B cell (primary cell): ENCODE results near the gene SPINDOC. TPM values are rescaled to one million over a fixed set of nuclear protein-coding genes. Genes with fewer than 3 reads are reported as not detected.

ENCODE experiments used
- ATAC-seq: fragments of 200-7000 bp; cut with Tn5 transposase; one replicate; pipeline ENCODE4 v1.10.0; 2021; ENCODE audit warnings: low read depth, mild to moderate bottlenecking, moderate number of reproducible peaks, moderate library complexity
- CTCF ChIA-PET: fragments of 350-600 bp; sonication (Branson Sonifier 250); formaldehyde crosslinking; loops from one replicate; lab custom pipeline; 2021; ENCODE audit warnings: antibody characterized with exemption, inconsistent platforms; lab: Charles Lee
- POLR2A ChIA-PET: fragments of 350-600 bp; sonication (Branson Sonifier 250); formaldehyde crosslinking; loops from one replicate; lab custom pipeline; 2021; ENCODE audit warnings: antibody characterized with exemption; lab: Charles Lee
- DNase-seq: peaks from one replicate; pipeline ENCODE4 v3.0.0; 2013
- H2AFZ ChIP-seq: 2 replicates; pipeline ENCODE4 v1.6.1; 2012; ENCODE audit warnings: mild to moderate bottlenecking, low read depth, low read length; ENCODE audit not compliant: insufficient read depth, poor library complexity, severe bottlenecking
- H3K27ac ChIP-seq, 2 donors: 1 replicate in 1 of 2; 2 replicates in 1 of 2; pipeline ENCODE4 v1.5.1; 2012 to 2013; ENCODE audit warnings: low read length in 2 of 2, mild to moderate bottlenecking in 2 of 2, moderate library complexity in 1 of 2
- H3K27me3 ChIP-seq, 4 experiments: fragments of 200-600 bp in 1 of 4; sonication (generic) in 1 of 4; replicated peaks in 1 of 4; 1 replicate in 2 of 4; 2 replicates in 2 of 4; pipeline versions ENCODE4 v1.6.1 to v1.7.0; 2013 to 2016; ENCODE audit warnings: low read length in 3 of 4, mild to moderate bottlenecking in 2 of 4, mixed read lengths in 1 of 4, moderate library complexity in 1 of 4; ENCODE audit not compliant: insufficient read depth in 4 of 4, control insufficient read depth in 3 of 4; ENCODE audit errors: control extremely low read depth in 1 of 4
- H3K36me3 ChIP-seq, 2 experiments: replicated peaks in 1 of 2; 1 replicate in 1 of 2; 2 replicates in 1 of 2; pipeline versions ENCODE4 v1.6.1 to v1.7.1; 2013; ENCODE audit warnings: low read length in 1 of 2; ENCODE audit not compliant: insufficient read depth in 2 of 2, control insufficient read depth in 1 of 2; ENCODE audit errors: control extremely low read depth in 1 of 2, extremely low read depth in 1 of 2
- H3K4me1 ChIP-seq, 2 donors: fragments of 200-600 bp in 1 of 2; sonication (generic) in 1 of 2; 1 replicate in 1 of 2; 2 replicates in 1 of 2; pipeline versions ENCODE4 v1.5.1 to v1.6.1; 2013 to 2017; ENCODE audit warnings: low read length in 2 of 2; ENCODE audit not compliant: control insufficient read depth in 2 of 2, insufficient read depth in 2 of 2
- H3K4me2 ChIP-seq: replicated peaks from 2 replicates; pipeline ENCODE3; 2012; ENCODE audit warnings: mild to moderate bottlenecking, low read depth, low read length; ENCODE audit not compliant: poor library complexity, severe bottlenecking
- H3K4me3 ChIP-seq, 5 experiments: fragments of 200-600 bp in 1 of 5; sonication (generic) in 1 of 5; 1 replicate in 3 of 5; 2 replicates in 2 of 5; pipeline versions ENCODE4 v1.5.1 to v1.7.0; 2011 to 2016; ENCODE audit warnings: low read length in 4 of 5, mild to moderate bottlenecking in 4 of 5, low read depth in 2 of 5, control low read depth in 1 of 5, moderate library complexity in 1 of 5; ENCODE audit not compliant: insufficient read depth in 1 of 5; ENCODE audit errors: control extremely low read depth in 1 of 5, extremely low read depth in 1 of 5
- H3K79me2 ChIP-seq: fragments of 200-600 bp; sonication (generic); one replicate; pipeline ENCODE4 v1.6.0; 2016; ENCODE audit warnings: low read length; ENCODE audit not compliant: control insufficient read depth, insufficient read depth
- H3K9ac ChIP-seq: fragments of 200-600 bp; sonication (generic); 2 replicates; pipeline ENCODE4 v1.6.1; 2017; ENCODE audit warnings: mild to moderate bottlenecking, low read length, moderate library complexity
- H3K9me3 ChIP-seq, 3 donors: one replicate each; pipeline versions ENCODE4 v1.6.1 to v1.7.1; 2013; ENCODE audit warnings: low read length in 2 of 3; ENCODE audit not compliant: control insufficient read depth in 2 of 3, insufficient read depth in 1 of 3; ENCODE audit errors: control extremely low read depth in 1 of 3
- H4K20me1 ChIP-seq: 2 replicates; pipeline ENCODE4 v1.6.0; 2012; ENCODE audit warnings: mild to moderate bottlenecking, low read length; ENCODE audit not compliant: insufficient read depth, control insufficient read depth, poor library complexity, severe bottlenecking
- H3K27ac Mint-ChIP-seq: one replicate; pipeline ENCODE4 v1.8.0; 2021; ENCODE audit warnings: mixed read lengths
- H3K27me3 Mint-ChIP-seq: one replicate; pipeline ENCODE4 v1.8.0; 2021; ENCODE audit warnings: mixed read lengths
- H3K4me1 Mint-ChIP-seq: one replicate; pipeline ENCODE4 v1.8.0; 2021; ENCODE audit warnings: mixed read lengths
- H3K4me3 Mint-ChIP-seq: one replicate; pipeline ENCODE4 v1.8.0; 2021; ENCODE audit warnings: mixed read lengths
- H3K9me3 Mint-ChIP-seq: one replicate; pipeline ENCODE4 v1.8.0; 2022; ENCODE audit warnings: mixed read lengths; ENCODE audit not compliant: insufficient read depth
- EZH2 ChIP-seq: IDR thresholded peaks from 2 replicates; pipeline ENCODE4 v1.6.1; 2012; ENCODE audit warnings: borderline replicate concordance, low read depth, mild to moderate bottlenecking, moderate library complexity, low read length; ENCODE audit not compliant: insufficient read depth, poor library complexity, severe bottlenecking
- WGBS: methylation state at CpG from one replicate; pipeline ENCODE4 v1.1.5; 2013; ENCODE audit warnings: missing lambda C conversion rate; ENCODE audit not compliant: insufficient coverage; 5-methylcytosine and 5-hydroxymethylcytosine counted together
- intact Hi-C: fragments of 100-400 bp; cut with micrococcal nuclease; formaldehyde crosslinking; loops from one replicate; pipeline ENCODE4 v1.10.0; 2022
- polyA plus RNA-seq: library from polyadenylated mRNA; depleted of rRNA; stranded (reverse); fragments of >200 nt; gene quantifications from 2 replicates; pipeline ENCODE4 v1.2.3, GENCODE V29; 2012
- total RNA-seq, 2 donors: library from RNA; stranded (reverse); fragments of 120-200 nt in 1 of 2; gene quantifications; 1 replicate in 1 of 2; 2 replicates in 1 of 2; pipeline versions ENCODE4 v1.2.3 to v1.2.4, GENCODE V29; 2013 to 2022
- TF ChIP-seq, protein P1 (sequence below): fragments of 200-600 bp; IDR thresholded peaks from one replicate; pipeline ENCODE4 v1.8.0; 2022; ENCODE audit warnings: antibody characterized with exemption, mild to moderate bottlenecking

The SPINDOC gene
- total and polyA plus RNA-seq, 2 donors (not counting 1 experiment from before 2014, with no cell fraction given): 10.5 to 23.9 TPM

DNA sequence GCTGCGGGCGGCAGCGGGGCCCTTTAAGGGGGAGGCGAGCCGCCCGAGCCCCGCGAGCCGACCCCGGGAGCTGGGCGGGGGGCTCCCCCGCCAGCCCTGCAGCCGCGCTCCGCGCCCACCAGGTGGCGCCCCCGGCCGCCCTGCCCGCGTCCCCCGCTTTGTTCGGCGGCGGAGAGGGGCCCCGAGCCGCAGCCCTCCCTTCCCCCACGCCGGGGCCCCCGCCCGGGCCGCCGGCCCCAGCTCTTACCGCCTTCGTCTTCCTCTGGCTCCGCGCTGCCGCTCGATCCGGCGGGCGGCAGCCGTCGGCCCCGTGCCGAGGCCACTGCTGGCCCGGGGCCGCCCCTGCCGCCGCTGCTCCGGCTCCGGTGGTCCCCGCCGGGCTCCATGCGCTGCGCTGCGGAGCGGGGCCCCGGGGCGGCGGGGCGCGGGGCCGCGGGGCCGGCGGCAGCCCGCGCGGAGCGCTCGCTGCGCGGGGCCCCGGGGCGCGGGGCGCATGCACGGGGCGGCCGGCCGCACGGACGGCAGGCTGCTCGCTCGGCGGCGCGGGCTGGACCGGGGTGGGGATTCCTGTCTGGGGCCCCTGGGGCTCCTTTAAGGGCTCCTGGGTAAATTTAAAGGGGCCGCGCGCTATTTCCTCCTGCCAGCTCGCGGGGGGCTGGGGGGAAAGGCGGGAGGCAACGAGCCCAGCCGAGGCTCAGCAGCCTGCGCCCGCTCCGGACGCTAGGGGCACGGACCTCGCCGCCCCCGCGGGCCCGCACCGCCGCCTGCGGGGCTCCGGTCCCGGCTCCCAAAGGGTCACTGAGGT, 44.8 kb upstream of the SPINDOC start, which contains the start of gene ZFTA:
Gene ZFTA (minus strand): TSS at position 539 of the 805 bp plus-strand sequence. CDS start 153 bp downstream, at position 386.
- Histone ChIP-seq H3K27ac (peak within 1 kb of the TSS in 1 of 2 donors; percentile 44), H3K9me3 (no peaks in the 10 kb centered on the region), H2AFZ (peak within 1 kb of the TSS; percentile 91), H3K4me3 (peak within 1 kb of the TSS; percentile 18 to 89 (median 67)), H3K4me2 (peak within 1 kb of the TSS; percentile 98), H3K9ac (peak within 1 kb of the TSS; percentile 84), H3K27me3 (peaks cover 0 to 17% (median 2%) of the 10 kb centered on the region in 4 experiments), H3K36me3 (peaks cover 0 to 2% of the 10 kb centered on the region in 2 experiments), H3K79me2 (peaks cover 12% of the 10 kb centered on the region), H4K20me1 (peaks cover 18% of the 10 kb centered on the region), H3K4me1 (peaks cover 14 to 21% of the 10 kb centered on the region in 2 donors)
- ATAC-seq (peak; percentile 68), DNase-seq (peak; percentile 80)
- under 1% methylated on average over 112 of the region's 113 CpGs for WGBS
- H3K4me3 Mint-ChIP-seq: peak within 1 kb of the TSS; percentile 89
- peaks cover 13% of the 10 kb centered on the region for H3K4me1 Mint-ChIP-seq
- peak within 1 kb of the TSS; percentile 78 for H3K27ac Mint-ChIP-seq
- intact Hi-C loops: loop anchor here (1.0 to 2.0 kb wide), 5 partner anchors 44 to 380 kb away; partner anchors contain the start of genes NAA40, OTUB1 and SPINDOC
- POLR2A ChIA-PET: interaction anchor here (0.6 to 1.1 kb wide), 3 partner anchors 42 to 218 kb away, joined by 3 to 4 read pairs (median 3); partner anchors contain the start of genes MARK2 and OTUB1
- H3K9me3 Mint-ChIP-seq: no peaks in the 10 kb centered on the region
- TF ChIP-seq EZH2: no peak
- TF ChIP-seq, protein P1, sequence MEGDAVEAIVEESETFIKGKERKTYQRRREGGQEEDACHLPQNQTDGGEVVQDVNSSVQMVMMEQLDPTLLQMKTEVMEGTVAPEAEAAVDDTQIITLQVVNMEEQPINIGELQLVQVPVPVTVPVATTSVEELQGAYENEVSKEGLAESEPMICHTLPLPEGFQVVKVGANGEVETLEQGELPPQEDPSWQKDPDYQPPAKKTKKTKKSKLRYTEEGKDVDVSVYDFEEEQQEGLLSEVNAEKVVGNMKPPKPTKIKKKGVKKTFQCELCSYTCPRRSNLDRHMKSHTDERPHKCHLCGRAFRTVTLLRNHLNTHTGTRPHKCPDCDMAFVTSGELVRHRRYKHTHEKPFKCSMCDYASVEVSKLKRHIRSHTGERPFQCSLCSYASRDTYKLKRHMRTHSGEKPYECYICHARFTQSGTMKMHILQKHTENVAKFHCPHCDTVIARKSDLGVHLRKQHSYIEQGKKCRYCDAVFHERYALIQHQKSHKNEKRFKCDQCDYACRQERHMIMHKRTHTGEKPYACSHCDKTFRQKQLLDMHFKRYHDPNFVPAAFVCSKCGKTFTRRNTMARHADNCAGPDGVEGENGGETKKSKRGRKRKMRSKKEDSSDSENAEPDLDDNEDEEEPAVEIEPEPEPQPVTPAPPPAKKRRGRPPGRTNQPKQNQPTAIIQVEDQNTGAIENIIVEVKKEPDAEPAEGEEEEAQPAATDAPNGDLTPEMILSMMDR: peak; percentile 67
- CTCF ChIA-PET: interaction anchor here (0.7 to 3.5 kb wide), 21 partner anchors 15 to 680 kb away, joined by 3 to 29 read pairs (median 4); partner anchors contain the start of genes ATL3 and MARK2
- peaks cover 10% of the 10 kb centered on the region for H3K27me3 Mint-ChIP-seq
